HCT116 (cell line): ENCODE results near the gene SUPT5H.

ENCODE experiments used
- CTCF ChIP-seq, 3 experiments: fragments of 200-600 bp in 1 of 3; sonication (generic) in 1 of 3; IDR thresholded peaks in 2 of 3; conservative IDR thresholded peaks in 1 of 3; 2 replicates each; pipeline ENCODE4 v1.5.1; 2012 to 2017; ENCODE audit warnings: low read depth in 2 of 3, low read length in 2 of 3, antibody characterized with exemption in 1 of 3, borderline replicate concordance in 1 of 3, control low read depth in 1 of 3, mild to moderate bottlenecking in 1 of 3, mixed read lengths in 1 of 3, mixed run types in 1 of 3, moderate library complexity in 1 of 3; ENCODE audit not compliant: insufficient read depth in 1 of 3
- EZH2 ChIP-seq: fragments of 200-600 bp; sonication (generic); IDR thresholded peaks from 2 replicates; pipeline ENCODE4 v1.6.1; 2017; ENCODE audit warnings: antibody characterized with exemption, mixed run types
- EZH2phosphoT487 ChIP-seq: fragments of 200-600 bp; IDR thresholded peaks from 2 replicates; pipeline ENCODE4 v1.6.1; 2018; ENCODE audit warnings: antibody characterized with exemption, borderline replicate concordance
- MAX ChIP-seq: IDR thresholded peaks from 2 replicates; pipeline ENCODE4 v1.6.1; 2012
- RAD21 ChIP-seq: IDR thresholded peaks from 2 replicates; pipeline ENCODE4 v1.6.1; 2012; ENCODE audit warnings: low read depth, mild to moderate bottlenecking
- REST ChIP-seq: IDR thresholded peaks from 2 replicates; pipeline ENCODE4 v1.6.1; 2012; ENCODE audit warnings: low read depth
- SP1 ChIP-seq: IDR thresholded peaks from 2 replicates; pipeline ENCODE4 v1.6.1; 2012; ENCODE audit warnings: low read depth
- SRF ChIP-seq: IDR thresholded peaks from 2 replicates; pipeline ENCODE4 v1.6.1; 2012; ENCODE audit warnings: low read depth

GRCh38 chr19:39427707-39428106 is 17.7 kb upstream of the SUPT5H start:
- TF ChIP-seq EZH2phosphoT487 (no peak), CTCF (IDR thresholded peaks at IDR 0.05 in 2 of 3, conservative IDR thresholded peaks at IDR 0.05 in 1 of 3; ENCODE audit: borderline replicate concordance in 1 of 3, insufficient read depth in 1 of 3, low read depth in 2 of 3, low read length in 2 of 3) (no peak), SP1 (no peak), RAD21 (no peak), REST (no peak), MAX (no peak), EZH2 (no peak), SRF (no peak)
